Panc1 (cell line): Measurements from ENCODE around the gene RABL6. TPM values are rescaled to one million over a fixed set of nuclear protein-coding genes. Genes with fewer than 3 reads are reported as not detected.

ENCODE experiments used
- ATAC-seq: fragments of 200-7000 bp; cut with Tn5 transposase; 2 replicates; pipeline ENCODE4 v1.9.1; 2020; ENCODE audit warnings: mild to moderate bottlenecking, moderate library complexity
- BruUV-seq: library from RNA; stranded (reverse); fragments of 400-500 nt; replicated peaks from 2 replicates; lab custom pipeline; 2021; lab: Mats Ljungman, UMichigan
- CTCF ChIA-PET: fragments of 300-600 bp; sonication (Branson Sonifier 250); formaldehyde crosslinking; loops from one replicate; lab custom pipeline; 2022; ENCODE audit warnings: antibody characterized with exemption; lab: Charles Lee
- POLR2A ChIA-PET: fragments of 300-600 bp; sonication (Branson Sonifier 250); formaldehyde crosslinking; loops from one replicate; lab custom pipeline; 2022; ENCODE audit warnings: antibody characterized with exemption; lab: Charles Lee
- DNase-seq: peaks from one replicate; pipeline ENCODE4 v3.0.0-alpha.2; 2010; ENCODE audit warnings: low read depth, low spot score
- H3K27ac ChIP-seq: 2 replicates; pipeline ENCODE4 v1.5.1; 2011; ENCODE audit warnings: mild to moderate bottlenecking, low read length, inconsistent platforms
- H3K27me3 ChIP-seq: fragments of 200-500 bp; sonication (Bioruptor generic); 2 replicates; pipeline ENCODE4 v1.6.0; 2014; ENCODE audit warnings: low read length, inconsistent platforms; ENCODE audit not compliant: control insufficient read depth, insufficient read depth
- H3K36me3 ChIP-seq: fragments of 200-500 bp; sonication (Bioruptor generic); 2 replicates; pipeline ENCODE4 v1.5.1; 2014; ENCODE audit warnings: inconsistent platforms, mild to moderate bottlenecking, low read length, moderate library complexity; ENCODE audit not compliant: control insufficient read depth, insufficient read depth
- H3K4me1 ChIP-seq: 2 replicates; pipeline ENCODE4 v1.5.1; 2011; ENCODE audit warnings: inconsistent platforms, mild to moderate bottlenecking, low read length, moderate library complexity; ENCODE audit not compliant: control insufficient read depth, insufficient read depth
- H3K4me3 ChIP-seq, 2 experiments: 2 replicates each; pipeline ENCODE4 v1.5.1; 2011 to 2012; ENCODE audit warnings: low read depth in 2 of 2, low read length in 2 of 2, mild to moderate bottlenecking in 2 of 2, inconsistent platforms in 1 of 2, moderate library complexity in 1 of 2
- H3K9me3 ChIP-seq: fragments of 200-500 bp; sonication (Bioruptor generic); 2 replicates; pipeline ENCODE4 v1.5.1; 2014; ENCODE audit warnings: low read depth, mild to moderate bottlenecking, inconsistent platforms, low read length, moderate library complexity; ENCODE audit not compliant: control insufficient read depth, insufficient read depth
- CTCF ChIP-seq: fragments of 450-650 bp; IDR thresholded peaks from 2 replicates; pipeline ENCODE4 v1.5.1; 2017; ENCODE audit warnings: mild to moderate bottlenecking
- POLR2AphosphoS5 ChIP-seq: IDR thresholded peaks from 2 replicates; pipeline ENCODE4 v1.6.1; 2012; ENCODE audit warnings: mild to moderate bottlenecking, low read depth, low read length, moderate library complexity
- REST ChIP-seq, 2 experiments: IDR thresholded peaks; 2 replicates each; pipeline ENCODE4 v1.6.1; 2011 to 2012; ENCODE audit warnings: low read depth in 2 of 2, control low read depth in 1 of 2, low read length in 1 of 2, mild to moderate bottlenecking in 1 of 2, moderate library complexity in 1 of 2; ENCODE audit not compliant: insufficient read depth in 1 of 2
- SIN3A ChIP-seq: IDR thresholded peaks from 2 replicates; pipeline ENCODE4 v1.6.1; 2012; ENCODE audit warnings: low read depth, mild to moderate bottlenecking, low read length, moderate library complexity, borderline replicate concordance; ENCODE audit not compliant: insufficient read depth
- TCF7L2 ChIP-seq: IDR thresholded peaks from 2 replicates; pipeline ENCODE4 v1.6.1; 2011; ENCODE audit warnings: mild to moderate bottlenecking, low read depth, low read length, inconsistent platforms
- in situ Hi-C: cut with HindIII; loops from 2 replicates; pipeline ENCODE4 v1.10.0; 2016; ENCODE audit warnings: low sequenced_read_pairs, low pct_unique_long_range_greater_than_20kb
- intact Hi-C: fragments of 100-400 bp; cut with micrococcal nuclease; formaldehyde crosslinking; loops from one replicate; pipeline ENCODE4 v1.10.0; 2022; ENCODE audit not compliant: unreplicated experiment
- microRNA-seq: library from miRNA; unstranded; fragments of <30 nt; microRNA quantifications from one replicate; pipeline ENCODE4 v1.1.0, GENCODE V29; 2020; ENCODE audit not compliant: unreplicated experiment
- total RNA-seq: library from RNA; stranded (reverse); gene quantifications from one replicate; pipeline ENCODE4 v1.2.1, GENCODE V29; 2021; ENCODE audit not compliant: unreplicated experiment

RABL6 gene
- total RNA-seq, 1 experiment from 2014 or later: 106 TPM

GRCh38 chr9:136890661-136891060 is 82.9 kb downstream of the RABL6 start:
- in situ Hi-C loops (no loop called here), intact Hi-C loops (no loop called here)
- Histone ChIP-seq H3K9me3 (no peaks in the 10 kb centered on the region), H3K4me3 (no peak overlapping the region), H3K27ac (peak overlapping the region; percentile 34; the same call in 1 of the 2 replicates), H3K4me1 (no peaks in the 10 kb centered on the region; the same call in 1 of the 2 replicates), H3K27me3 (no peaks in the 10 kb centered on the region), H3K36me3 (no peaks in the 10 kb centered on the region; the same call in 1 of the 2 replicates)
- CTCF ChIA-PET: no interaction called here
- no TSS peak for BruUV-seq
- no peak for ATAC-seq
- no peak for TF ChIP-seq CTCF
- no peak for TF ChIP-seq TCF7L2
- no peak for TF ChIP-seq SIN3A
- no peak for TF ChIP-seq POLR2AphosphoS5
- no peak for TF ChIP-seq REST (IDR thresholded peaks at IDR 0.05; ENCODE audit: insufficient read depth in 1 of 2, low read depth in 2 of 2, low read length in 1 of 2)
- POLR2A ChIA-PET: no interaction called here
- DNase-seq: no peak

Small RNA genes lying within 50 kb of the gene (microRNA-seq; reads per million reads assigned to microRNA genes)
- gene MIR4292 (not detected), gene MIR4479 (1.3 reads per million)

Other genes with a start within 250 kb of the RABL6 start
- gene EGFL7, start 145.0 kb upstream of the RABL6 start, total RNA-seq: 42.3 TPM
- 77.9 TPM for gene AGPAT2, start 120.5 kb upstream of the RABL6 start, total RNA-seq
- 10.6 TPM for gene DIPK1B, start 95.4 kb upstream of the RABL6 start, total RNA-seq
- gene LCN10, start 65.0 kb upstream of the RABL6 start, total RNA-seq: not detected
- not detected for gene LCN6, start 59.4 kb upstream of the RABL6 start, total RNA-seq
- gene LCN8, start 49.7 kb upstream of the RABL6 start, total RNA-seq: not detected
- 0.05 TPM for gene LCN15, start 43.4 kb upstream of the RABL6 start, total RNA-seq
- 53.5 TPM for gene TMEM141, start 16.6 kb upstream of the RABL6 start, total RNA-seq
- gene CCDC183, start 11.6 kb upstream of the RABL6 start, total RNA-seq: 0.62 TPM
- 7.2 TPM for gene AJM1, start 34.5 kb downstream of the RABL6 start, total RNA-seq
- gene PHPT1, start 41.5 kb downstream of the RABL6 start, total RNA-seq: 204 TPM
- gene MAMDC4, start 44.4 kb downstream of the RABL6 start, total RNA-seq: 6.3 TPM
- 270 TPM for gene EDF1, start 58.4 kb downstream of the RABL6 start, total RNA-seq
- 48.7 TPM for gene TRAF2, start 78.6 kb downstream of the RABL6 start, total RNA-seq
- 72.6 TPM for gene FBXW5, start 136.8 kb downstream of the RABL6 start, total RNA-seq
- 2.9 TPM for gene C8G, start 137.3 kb downstream of the RABL6 start, total RNA-seq
- 2.5 TPM for gene LCN12, start 144.3 kb downstream of the RABL6 start, total RNA-seq
- gene PTGDS, start 169.6 kb downstream of the RABL6 start, total RNA-seq: 13.7 TPM
- gene LCNL1, start 175.0 kb downstream of the RABL6 start, total RNA-seq: 0.82 TPM
- 64.0 TPM for gene PAXX, start 184.5 kb downstream of the RABL6 start, total RNA-seq
- 6.2 TPM for gene CLIC3, start 188.6 kb downstream of the RABL6 start, total RNA-seq
- gene ABCA2, start 220.3 kb downstream of the RABL6 start, total RNA-seq: 27.0 TPM
- not detected for gene FUT7, start 224.1 kb downstream of the RABL6 start, total RNA-seq
- 43.5 TPM for gene NPDC1, start 238.2 kb downstream of the RABL6 start, total RNA-seq
- gene ENTPD2, start 246.1 kb downstream of the RABL6 start, total RNA-seq: 2.8 TPM